ENCODE data around the gene IST1.
"Not testable (repeated sequence)": the region's sequence is repeated elsewhere in the genome, so short reads cannot be mapped to it uniquely, and the experiment has no call there.

IST1 gene

GRCh38 chr16:71882505-71883167, 12.7 kb upstream of the IST1 start:
- peak; percentile 92 for DNase-seq

GRCh38 chr16:71883168-71883848, 12.0 kb upstream of the IST1 start:
- DNase-seq: peak; percentile 41

- DNase-seq: peak; percentile 84
Measured at GRCh38 chr16:71883849-71884638, 11.3 kb upstream of the IST1 start, which contains the start of gene ZNF821. TSS of gene ZNF821 (minus strand) at chr16:71884182. CDS start at chr16:71879946, 4,236 bp downstream.

- DNase-seq: no peak
Measured at GRCh38 chr16:71885261-71885650, 10.1 kb upstream of the IST1 start.

GRCh38 chr16:71889147-71889546, 6.2 kb upstream of the IST1 start:
- DNase-seq: no peak

GRCh38 chr16:71893888-71894228, 1.5 kb upstream of the IST1 start:
- no peak for DNase-seq

- DNase-seq: peak; percentile 83
Measured at GRCh38 chr16:71894229-71894920, 956 bp upstream of the IST1 start.

GRCh38 chr16:71895679-71896365, 491 bp downstream of the IST1 start:
- peak; percentile 51 for DNase-seq

- no peak for DNase-seq
Measured at GRCh38 chr16:71896764-71897368, 1.5 kb downstream of the IST1 start.

GRCh38 chr16:71899171-71899570, 3.8 kb downstream of the IST1 start:
- no peak for DNase-seq

- DNase-seq: no peak
Measured at GRCh38 chr16:71902656-71903365, 7.5 kb downstream of the IST1 start.

- no peak for DNase-seq
Measured at GRCh38 chr16:71903608-71904007, 8.3 kb downstream of the IST1 start.

GRCh38 chr16:71904239-71904638, 8.9 kb downstream of the IST1 start:
- DNase-seq: no peak

- DNase-seq: not testable (repeated sequence)
Measured at GRCh38 chr16:71905765-71906164, 10.4 kb downstream of the IST1 start.

GRCh38 chr16:71911121-71911520, 15.8 kb downstream of the IST1 start:
- DNase-seq: no peak

GRCh38 chr16:71912534-71913275, 17.4 kb downstream of the IST1 start:
- no peak for DNase-seq

GRCh38 chr16:71914802-71915201, 19.5 kb downstream of the IST1 start:
- no peak for DNase-seq

- DNase-seq: no peak
Measured at GRCh38 chr16:71915350-71915749, 20.0 kb downstream of the IST1 start.

- no peak for DNase-seq
Measured at GRCh38 chr16:71916397-71916920, 21.1 kb downstream of the IST1 start.

GRCh38 chr16:71917900-71918299, 22.6 kb downstream of the IST1 start:
- DNase-seq: no peak

All from RPMI8226 (cell line).